HEK293T (cell line): ENCODE results near the gene ZFP92.

ENCODE experiments used
- ARNT ChIP-seq: fragments of 450-650 bp; IDR thresholded peaks from 2 replicates; pipeline ENCODE4 v1.6.1; 2017; ENCODE audit warnings: mild to moderate bottlenecking
- BHLHE40 ChIP-seq: fragments of 450-650 bp; IDR thresholded peaks from 2 replicates; pipeline ENCODE4 v1.6.1; 2016; ENCODE audit warnings: mild to moderate bottlenecking, moderate library complexity, borderline replicate concordance
- ELF4 ChIP-seq: fragments of 450-650 bp; IDR thresholded peaks from 2 replicates; pipeline ENCODE4 v1.6.1; 2017; ENCODE audit warnings: antibody characterized with exemption
- FOXA1 ChIP-seq: fragments of 450-650 bp; IDR thresholded peaks from 2 replicates; pipeline ENCODE4 v1.6.1; 2016; ENCODE audit warnings: mild to moderate bottlenecking
- FOXK2 ChIP-seq: fragments of 450-650 bp; IDR thresholded peaks from 2 replicates; pipeline ENCODE4 v1.6.1; 2016; ENCODE audit warnings: mild to moderate bottlenecking
- FOXM1 ChIP-seq: fragments of 450-650 bp; IDR thresholded peaks from 2 replicates; pipeline ENCODE4 v1.6.1; 2017; ENCODE audit warnings: mild to moderate bottlenecking, borderline replicate concordance
- HDGF ChIP-seq: fragments of 450-650 bp; IDR thresholded peaks from 2 replicates; pipeline ENCODE4 v1.6.1; 2017; ENCODE audit warnings: antibody characterized with exemption, borderline replicate concordance
- L3MBTL2 ChIP-seq: fragments of 450-650 bp; conservative IDR thresholded peaks from 2 replicates; pipeline ENCODE4 v1.6.1; 2016; ENCODE audit warnings: mild to moderate bottlenecking
- LEF1 ChIP-seq: fragments of 450-650 bp; IDR thresholded peaks from 2 replicates; pipeline ENCODE4 v1.6.1; 2017; ENCODE audit warnings: mild to moderate bottlenecking, borderline replicate concordance
- NFRKB ChIP-seq: fragments of 450-650 bp; IDR thresholded peaks from 2 replicates; pipeline ENCODE4 v1.6.1; 2016; ENCODE audit warnings: mild to moderate bottlenecking, moderate library complexity
- SUZ12 ChIP-seq: fragments of 450-650 bp; IDR thresholded peaks from 2 replicates; pipeline ENCODE4 v1.6.1; 2016; ENCODE audit warnings: mild to moderate bottlenecking
- TARDBP ChIP-seq: fragments of 450-650 bp; IDR thresholded peaks from 2 replicates; pipeline ENCODE4 v1.6.1; 2016
- ZNF384 ChIP-seq: fragments of 450-650 bp; IDR thresholded peaks from 2 replicates; pipeline ENCODE4 v1.6.1; 2016

DNA sequence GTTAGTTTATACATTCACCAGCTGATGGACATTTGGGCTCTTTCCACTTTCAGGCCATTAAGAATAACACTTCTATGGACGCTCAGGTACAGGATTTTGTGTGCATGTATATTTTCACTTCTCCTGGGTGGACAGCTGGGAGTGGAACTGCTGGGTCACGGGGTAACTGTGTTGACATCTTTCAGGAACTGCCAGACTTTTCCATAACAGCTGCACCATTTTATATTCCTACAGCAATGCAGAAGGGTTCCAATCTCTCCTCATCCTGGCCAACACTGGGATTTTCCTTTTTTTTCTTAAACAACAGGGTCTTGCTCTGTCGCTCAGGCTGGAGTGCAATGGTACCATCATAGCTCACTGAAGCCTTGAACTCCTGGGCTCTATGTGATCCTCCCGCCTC, 47.2 kb downstream of the ZFP92 start:
- TF ChIP-seq TARDBP (no peak), FOXK2 (no peak), SUZ12 (no peak), L3MBTL2 (no peak), LEF1 (no peak), ZNF384 (no peak), FOXA1 (no peak), FOXM1 (no peak), ELF4 (no peak), HDGF (no peak), NFRKB (no peak), ARNT (no peak), BHLHE40 (no peak)
